GM12878 (cell line): Measurements from ENCODE around the gene CFAP97D2. TPM values are rescaled to one million over a fixed set of nuclear protein-coding genes. Genes with fewer than 3 reads are reported as not detected.

Experiments
- ATAC-seq: fragments of 200-7000 bp; cut with Tn5 transposase; 3 replicates; pipeline ENCODE4 v1.9.1; 2020; ENCODE audit warnings: mild to moderate bottlenecking, moderate library complexity
- BruUV-seq: library from RNA; stranded (reverse); fragments of 400-500 nt; replicated peaks from 2 replicates; lab custom pipeline; 2021; lab: Mats Ljungman, UMichigan
- CTCF ChIA-PET: fragments of 300-600 bp; sonication (Branson Sonifier 250); formaldehyde crosslinking; extraction: SDS; loops from one replicate; lab custom pipeline; 2021; ENCODE audit warnings: inconsistent platforms; lab: Yijun Ruan, JAX
- POLR2A ChIA-PET: fragments of 350-600 bp; formaldehyde crosslinking; extraction: SDS; loops from one replicate; lab custom pipeline; 2021; ENCODE audit warnings: inconsistent platforms; lab: Charles Lee
- RAD21 ChIA-PET: fragments of 300-600 bp; sonication (Branson Sonifier 250); formaldehyde crosslinking; loops from one replicate; lab custom pipeline; 2023; ENCODE audit warnings: antibody characterized with exemption; ENCODE audit not compliant: unreplicated experiment; lab: Charles Lee
- SMC1A ChIA-PET: fragments of 300-600 bp; sonication (Branson Sonifier 250); formaldehyde crosslinking; loops from one replicate; lab custom pipeline; 2023; ENCODE audit not compliant: unreplicated experiment, uncharacterized antibody; lab: Charles Lee
- DNase-seq: peaks from one replicate; pipeline ENCODE4 v3.0.0-alpha.2; 2011; ENCODE audit warnings: low read depth, low spot score
- FAIRE-seq: peaks from 3 replicates; lab custom pipeline; 2011; peaks lifted over from hg19 to GRCh38; lab: Jason Lieb, UNC
- H2AFZ ChIP-seq: 2 replicates; pipeline ENCODE4 v1.6.0; 2011; ENCODE audit warnings: low read depth, low read length, control low read depth; ENCODE audit not compliant: control insufficient read depth
- H3K27ac ChIP-seq: 2 replicates; pipeline ENCODE4 v1.5.1; 2011; ENCODE audit warnings: control low read depth; ENCODE audit not compliant: control insufficient read depth, insufficient read depth
- H3K27me3 ChIP-seq, 2 experiments: replicated peaks in 1 of 2; 2 replicates each; pipeline versions ENCODE4 v1.6.0 to v1.6.1; 2011; ENCODE audit warnings: low read length in 1 of 2; ENCODE audit not compliant: control insufficient read depth in 2 of 2, insufficient read depth in 2 of 2
- H3K36me3 ChIP-seq, 2 experiments: 2 replicates each; pipeline ENCODE4 v1.5.1; 2011; ENCODE audit warnings: low read length in 1 of 2; ENCODE audit not compliant: control insufficient read depth in 2 of 2, insufficient read depth in 2 of 2
- H3K4me1 ChIP-seq: 2 replicates; pipeline ENCODE4 v1.6.1; 2011; ENCODE audit warnings: mild to moderate bottlenecking, low read length, moderate library complexity, mixed read lengths; ENCODE audit not compliant: control insufficient read depth, insufficient read depth
- H3K4me2 ChIP-seq: 2 replicates; pipeline ENCODE4 v1.6.0; 2011; ENCODE audit warnings: control low read depth; ENCODE audit not compliant: control insufficient read depth, insufficient read depth
- H3K4me3 ChIP-seq: fragments of 200-600 bp; sonication (generic); 2 replicates; pipeline ENCODE4 v1.5.1; 2016
- H3K79me2 ChIP-seq: 2 replicates; pipeline ENCODE4 v1.6.0; 2011; ENCODE audit warnings: low read length; ENCODE audit not compliant: control insufficient read depth, insufficient read depth
- H3K9ac ChIP-seq: 2 replicates; pipeline ENCODE4 v1.8.0; 2011; ENCODE audit warnings: low read length, control low read depth, mixed read lengths; ENCODE audit not compliant: control insufficient read depth, insufficient read depth
- H3K9me3 ChIP-seq: replicated peaks from 3 replicates; pipeline ENCODE4 v1.5.1; 2011; ENCODE audit warnings: mild to moderate bottlenecking, low read length; ENCODE audit not compliant: control insufficient read depth, insufficient read depth
- H4K20me1 ChIP-seq: 2 replicates; pipeline ENCODE4 v1.6.0; 2011; ENCODE audit not compliant: control insufficient read depth, insufficient read depth
- CBX3 ChIP-seq: fragments of 200-600 bp; sonication (generic); IDR thresholded peaks from 2 replicates; pipeline ENCODE4 v1.6.1; 2016; ENCODE audit warnings: low read depth, borderline replicate concordance
- GATAD2B ChIP-seq: fragments of 450-650 bp; conservative IDR thresholded peaks from 2 replicates; pipeline ENCODE4 v1.6.1; 2017; ENCODE audit warnings: low read depth, mild to moderate bottlenecking, moderate library complexity
- IKZF2 ChIP-seq, 2 experiments: fragments of 450-650 bp; IDR thresholded peaks; 2 replicates each; pipeline ENCODE4 v1.6.1; 2017; ENCODE audit warnings: mild to moderate bottlenecking in 2 of 2, moderate library complexity in 2 of 2
- IRF3 ChIP-seq: fragments of 450-650 bp; IDR thresholded peaks from 2 replicates; pipeline ENCODE4 v1.6.1; 2014; ENCODE audit warnings: mild to moderate bottlenecking
- ZNF384 ChIP-seq: IDR thresholded peaks from 2 replicates; pipeline ENCODE4 v1.6.1; 2012; ENCODE audit warnings: low read depth, mild to moderate bottlenecking, low read length, improper control_type of control experiment, borderline replicate concordance
- ZNF592 ChIP-seq: fragments of 450-650 bp; IDR thresholded peaks from 2 replicates; pipeline ENCODE4 v1.6.1; 2017; ENCODE audit warnings: mild to moderate bottlenecking, moderate library complexity
- WGBS: methylation state at CpG from one replicate; pipeline ENCODE4 v1.1.6; 2016; ENCODE audit warnings: low lambda C conversion rate; ENCODE audit not compliant: insufficient replicate concordance, insufficient coverage; ENCODE audit errors: missing lambda C conversion rate; 5-methylcytosine and 5-hydroxymethylcytosine counted together
- in situ Hi-C: fragments of 300-500 bp; cut with MboI; formaldehyde crosslinking; loops from 9 replicates; pipeline ENCODE4 v1.14.3; 2018; ENCODE audit warnings: mixed read lengths
- intact Hi-C: fragments of 100-400 bp; cut with micrococcal nuclease; formaldehyde crosslinking; loops from one replicate; pipeline ENCODE4 v1.14.2; 2022; ENCODE audit not compliant: unreplicated experiment
- polyA plus RNA-seq, 11 experiments: library from polyadenylated mRNA; depleted of rRNA in 4 of 11; unstranded in 6 of 11; stranded (reverse) in 5 of 11; fragments of >200 nt; fragmentation: Nextera tagmentation in 4 of 11; fragmentation: Illumina TruSeq in 1 of 11; extraction: Ambion mirVana in 4 of 11; extraction: Trizol in 1 of 11; gene quantifications; 1 replicate in 1 of 11; 2 replicates in 10 of 11; pipeline versions ENCODE4 v1.2.1 to v1.2.3, GENCODE V29; 2011 to 2016; ENCODE audit warnings: inconsistent platforms in 2 of 11, missing spikeins in 2 of 11, low read depth in 1 of 11
- total RNA-seq, 4 experiments: library from RNA; depleted of rRNA in 3 of 4; stranded (reverse); fragments of >200 nt in 3 of 4; fragmentation: Illumina TruSeq in 1 of 4; extraction: Trizol in 1 of 4; gene quantifications; 2 replicates each; pipeline versions ENCODE4 v1.2.1 to v1.2.3, GENCODE V29; 2013 to 2021

The CFAP97D2 gene
- total and polyA plus RNA-seq, 10 of the 15 experiments (the other 5 are each of a cell fraction or from before 2014, with no cell fraction given): not detected

- no peak overlapping the region for H2AFZ ChIP-seq
- peaks cover 5% of the 10 kb centered on the region; the same call in 1 of the 3 replicates for H3K9me3 ChIP-seq
- ATAC-seq: no peak
- H3K4me2 ChIP-seq: peak overlapping the region; percentile 77; the same call in 1 of the 2 replicates
- intact Hi-C loops: no loop called here
- POLR2A ChIA-PET: no interaction called here
- no peaks in the 10 kb centered on the region for H3K79me2 ChIP-seq
- CTCF ChIA-PET: no interaction called here
- RAD21 ChIA-PET: no interaction called here
- H3K4me1 ChIP-seq: peaks cover 10% of the 10 kb centered on the region
- DNase-seq: no peak
- BruUV-seq: no TSS peak
- WGBS: 76% methylated on average over 16 of the region's 16 CpGs
- in situ Hi-C loops: no loop called here
- TF ChIP-seq IRF3 (no peak), CBX3 (no peak), ZNF384 (no peak), GATAD2B (no peak), ZNF592 (no peak), IKZF2 (IDR thresholded peaks at IDR 0.05) (no peak)
- SMC1A ChIA-PET: interaction anchor here (1.4 kb wide), 1 partner anchor 17 kb away, joined by 3 read pairs; no protein-coding TSS in a partner anchor
- no peak overlapping the region for H3K9ac ChIP-seq
- peaks cover 0 to 7% of the 10 kb centered on the region in 2 experiments; a peak in 2 of 4 replicates for H3K27me3 ChIP-seq
- no peaks in the 10 kb centered on the region for H4K20me1 ChIP-seq
- H3K4me3 ChIP-seq: no peak overlapping the region
- FAIRE-seq: no peak
- no peak overlapping the region for H3K27ac ChIP-seq
- no peaks in the 10 kb centered on the region for H3K36me3 ChIP-seq
These were observed 16.5 kb upstream of the CFAP97D2 start for GRCh38 chr13:114162533-114162922.
